ENCODE measurements around the gene GPR176. TPM values are rescaled to one million over a fixed set of nuclear protein-coding genes. Genes with fewer than 3 reads are reported as not detected.

Gene GPR176
- total RNA-seq, 2 donors from 2014 or later: 2.9 to 4.8 TPM

GRCh38 chr15:39939487-39940452, 19.7 kb upstream of the GPR176 start:
- peak; percentile 29 for DNase-seq
- intact Hi-C loops (cut with DNase I): loop anchor here in 1 of 2 donors (10.0 kb wide), 1 partner anchor 155 kb away; the partner anchor contains the start of gene FSIP1
- ATAC-seq: peak; percentile 53 to 59

GRCh38 chr15:39937696-39938095, 17.6 kb upstream of the GPR176 start:
- ATAC-seq: no peak
- intact Hi-C loops (cut with DNase I): loop anchor here in 1 of 2 donors (10.0 kb wide), 1 partner anchor 153 kb away; the partner anchor contains the start of gene FSIP1
- no peak for DNase-seq

- intact Hi-C loops (cut with DNase I): loop anchor here in 1 of 2 donors (10.0 kb wide), 1 partner anchor 152 kb away; the partner anchor contains the start of gene FSIP1
- DNase-seq: no peak
- no peak for ATAC-seq
These were observed 16.6 kb upstream of the GPR176 start for GRCh38 chr15:39936681-39937080.

GRCh38 chr15:39936187-39936586, 16.1 kb upstream of the GPR176 start:
- DNase-seq (no peak), ATAC-seq (no peak)
- intact Hi-C loops (cut with DNase I): loop anchor here in 1 of 2 donors (10.0 kb wide), 1 partner anchor 151 kb away; the partner anchor contains the start of gene FSIP1

- intact Hi-C loops (cut with DNase I): loop anchor here in 1 of 2 donors (10.0 kb wide), 1 partner anchor 150 kb away; the partner anchor contains the start of gene FSIP1
- DNase-seq (no peak), ATAC-seq (no peak)
These were observed 15.2 kb upstream of the GPR176 start for GRCh38 chr15:39935241-39935640.

GRCh38 chr15:39934397-39935071, 14.5 kb upstream of the GPR176 start:
- intact Hi-C loops (cut with DNase I): loop anchor here in 1 of 2 donors (10.0 kb wide), 1 partner anchor 150 kb away; the partner anchor contains the start of gene FSIP1
- DNase-seq: no peak
- ATAC-seq: peak; percentile 3 to 5

- intact Hi-C loops (cut with DNase I): loop anchor here in 1 of 2 donors (10.0 kb wide), 1 partner anchor 147 kb away; the partner anchor contains the start of gene FSIP1
- ATAC-seq (no peak), DNase-seq (no peak)
These were observed 11.5 kb upstream of the GPR176 start for GRCh38 chr15:39931615-39932014.

GRCh38 chr15:39926526-39926925, 6.5 kb upstream of the GPR176 start:
- ATAC-seq (no peak), DNase-seq (no peak)
- intact Hi-C loops (cut with DNase I): no loop called here

GRCh38 chr15:39925112-39925842, 5.2 kb upstream of the GPR176 start:
- no peak for ATAC-seq
- DNase-seq: no peak
- intact Hi-C loops (cut with DNase I): no loop called here

- DNase-seq (no peak), ATAC-seq (no peak)
- intact Hi-C loops (cut with DNase I): no loop called here
These were observed 4.4 kb upstream of the GPR176 start for GRCh38 chr15:39924437-39924836.

GRCh38 chr15:39922462-39923092, 2.5 kb upstream of the GPR176 start:
- intact Hi-C loops (cut with DNase I): no loop called here
- ATAC-seq: no peak

GRCh38 chr15:39921274-39921638, 1.2 kb upstream of the GPR176 start:
- ATAC-seq (no peak), DNase-seq (no peak)
- intact Hi-C loops (cut with DNase I): no loop called here

More at GRCh38 chr15:39922462-39923092, 2.5 kb upstream of the GPR176 start:
- DNase-seq: no peak

- DNase-seq (peak; percentile 86), ATAC-seq (peak; percentile 96 to 97)
- intact Hi-C loops (cut with DNase I): no loop called here
These were observed 626 bp upstream of the GPR176 start for GRCh38 chr15:39920510-39921273.

- DNase-seq: no peak
- intact Hi-C loops (cut with DNase I): no loop called here
- ATAC-seq: no peak
These were observed 687 bp downstream of the GPR176 start for GRCh38 chr15:39919411-39919747.

- DNase-seq: no peak
- intact Hi-C loops (cut with DNase I): no loop called here
- no peak for ATAC-seq
These were observed 1.2 kb downstream of the GPR176 start for GRCh38 chr15:39918688-39919385.

GRCh38 chr15:39914977-39915376, 5.1 kb downstream of the GPR176 start:
- intact Hi-C loops (cut with DNase I): no loop called here
- DNase-seq (no peak), ATAC-seq (no peak)

- intact Hi-C loops (cut with DNase I): no loop called here
- no peak for ATAC-seq
- no peak for DNase-seq
These were observed 11.1 kb downstream of the GPR176 start for GRCh38 chr15:39909007-39909406.

All from left cardiac atrium (tissue), 4 donors.